Uterus (tissue), 2 donors: ENCODE measurements around the gene ZSCAN1.

ENCODE experiments used
- CTCF ChIP-seq, 4 experiments: fragments of 200-600 bp in 2 of 4; fragments of 450-650 bp in 2 of 4; sonication (generic) in 2 of 4; IDR thresholded peaks; one replicate each; pipeline ENCODE4 v1.5.1; 2016 to 2019; ENCODE audit warnings: antibody characterized with exemption in 4 of 4, mild to moderate bottlenecking in 2 of 4, moderate library complexity in 1 of 4
- POLR2A ChIP-seq, 2 donors: fragments of 450-650 bp; IDR thresholded peaks; one replicate each; pipeline ENCODE4 v1.6.1; 2016; ENCODE audit warnings: antibody characterized with exemption in 2 of 2, mild to moderate bottlenecking in 1 of 2, moderate library complexity in 1 of 2

GRCh38 chr19:58001895-58002369 lies 31.9 kb upstream of the ZSCAN1 start:
- TF ChIP-seq CTCF (IDR thresholded peaks at IDR 0.05) (no peak), POLR2A (IDR thresholded peaks at IDR 0.05) (no peak)
